WTC11 (cell line): ENCODE results near the gene MGMT.

Experiments used
- CREB1 ChIP-seq: sonication (generic); formaldehyde crosslinking; IDR thresholded peaks from 2 replicates; pipeline ENCODE4 v1.8.0; 2023; ENCODE audit warnings: mild to moderate bottlenecking, missing genetic modification reagents
- ZNF232 ChIP-seq: sonication (generic); formaldehyde crosslinking; IDR thresholded peaks from 2 replicates; pipeline ENCODE4 v1.8.0; 2022; ENCODE audit warnings: mild to moderate bottlenecking, missing genetic modification reagents
- TF ChIP-seq, protein P1 (sequence below): fragments of 200-600 bp; IDR thresholded peaks from 2 replicates; pipeline ENCODE4 v1.8.0; 2022; ENCODE audit warnings: antibody characterized with exemption

DNA sequence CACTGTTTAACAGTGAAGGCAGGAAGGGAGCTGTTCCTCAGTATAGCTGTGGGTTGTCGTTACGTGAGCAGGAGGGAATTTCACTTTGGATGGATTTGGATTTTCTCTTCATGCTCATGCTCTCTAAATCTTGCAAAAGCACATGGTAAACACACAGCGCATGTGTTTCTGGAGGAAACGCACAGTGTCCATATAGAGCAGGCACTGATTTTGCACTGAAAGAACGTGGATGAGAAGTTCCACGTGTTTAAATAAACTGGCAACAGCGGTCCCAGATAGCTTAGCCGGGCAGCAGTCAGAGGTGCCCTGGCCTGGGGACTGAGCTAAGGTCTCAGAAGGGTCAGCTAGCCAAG, 188.6 kb downstream of the MGMT start:
- TF ChIP-seq, protein P1, sequence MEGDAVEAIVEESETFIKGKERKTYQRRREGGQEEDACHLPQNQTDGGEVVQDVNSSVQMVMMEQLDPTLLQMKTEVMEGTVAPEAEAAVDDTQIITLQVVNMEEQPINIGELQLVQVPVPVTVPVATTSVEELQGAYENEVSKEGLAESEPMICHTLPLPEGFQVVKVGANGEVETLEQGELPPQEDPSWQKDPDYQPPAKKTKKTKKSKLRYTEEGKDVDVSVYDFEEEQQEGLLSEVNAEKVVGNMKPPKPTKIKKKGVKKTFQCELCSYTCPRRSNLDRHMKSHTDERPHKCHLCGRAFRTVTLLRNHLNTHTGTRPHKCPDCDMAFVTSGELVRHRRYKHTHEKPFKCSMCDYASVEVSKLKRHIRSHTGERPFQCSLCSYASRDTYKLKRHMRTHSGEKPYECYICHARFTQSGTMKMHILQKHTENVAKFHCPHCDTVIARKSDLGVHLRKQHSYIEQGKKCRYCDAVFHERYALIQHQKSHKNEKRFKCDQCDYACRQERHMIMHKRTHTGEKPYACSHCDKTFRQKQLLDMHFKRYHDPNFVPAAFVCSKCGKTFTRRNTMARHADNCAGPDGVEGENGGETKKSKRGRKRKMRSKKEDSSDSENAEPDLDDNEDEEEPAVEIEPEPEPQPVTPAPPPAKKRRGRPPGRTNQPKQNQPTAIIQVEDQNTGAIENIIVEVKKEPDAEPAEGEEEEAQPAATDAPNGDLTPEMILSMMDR, result no peak
- no peak for TF ChIP-seq ZNF232
- no peak for TF ChIP-seq CREB1 (CRISPR knock-in tag)
